Measurements from ENCODE around the gene CDKN1A. TPM values are rescaled to one million over a fixed set of nuclear protein-coding genes. Genes with fewer than 3 reads are reported as not detected.

Gene CDKN1A
- total RNA-seq, 4 donors from 2014 or later, result 86.8 to 209 (median 131) TPM

DNA sequence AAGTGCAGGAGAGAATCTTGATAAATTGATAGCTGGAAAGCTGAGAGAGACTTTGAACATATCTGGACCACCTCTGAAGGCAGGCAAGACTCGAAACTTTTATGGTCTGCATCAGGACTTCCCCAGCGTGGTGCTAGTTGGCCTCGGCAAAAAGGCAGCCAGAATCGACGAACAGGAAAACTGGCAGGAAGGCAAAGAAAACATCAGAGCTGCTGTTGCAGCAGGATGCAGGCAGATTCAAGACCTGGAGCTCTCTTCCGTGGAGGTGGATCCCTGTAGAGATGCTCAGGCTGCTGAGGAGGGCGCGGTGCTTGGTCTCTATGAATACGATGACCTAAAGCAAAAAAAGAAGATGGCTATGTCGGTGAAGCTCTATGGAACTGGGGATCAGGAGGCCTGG lies 4.6 kb upstream of the CDKN1A start:
- intact Hi-C loops (cut with DNase I), result loop anchor here (10.0 kb wide), 1 partner anchor 239 kb away; no protein-coding TSS in a partner anchor
- no peak for DNase-seq
- Histone ChIP-seq H3K4me3 (no peak overlapping the region), H3K27me3 (no peaks in the 10 kb centered on the region), H3K27ac (no peak overlapping the region), H3K36me3 (no peaks in the 10 kb centered on the region), H3K9me3 (no peaks in the 10 kb centered on the region), H3K4me1 (peaks cover 24 to 28% (median 26%) of the 10 kb centered on the region in 3 donors)
- 70 to 74% methylated on average over 7 to 10 of the region's 10 CpGs for WGBS, 2 donors
- no peak for TF ChIP-seq CTCF (IDR thresholded peaks at IDR 0.05)
- TF ChIP-seq POLR2A (IDR thresholded peaks at IDR 0.05), result no peak

GRCh38 chr6:36674942-36675341 lies 3.6 kb upstream of the CDKN1A start:
- Histone ChIP-seq H3K36me3 (no peaks in the 10 kb centered on the region), H3K27ac (no peak overlapping the region), H3K4me3 (no peak overlapping the region), H3K4me1 (peaks cover 24 to 30% (median 26%) of the 10 kb centered on the region in 3 donors), H3K27me3 (no peaks in the 10 kb centered on the region), H3K9me3 (no peaks in the 10 kb centered on the region)
- DNase-seq, result no peak
- intact Hi-C loops (cut with DNase I), result loop anchor here (10.0 kb wide), 1 partner anchor 240 kb away; no protein-coding TSS in a partner anchor
- 61 to 62% methylated on average over 5 to 7 of the region's 7 CpGs for WGBS, 2 donors
- TF ChIP-seq POLR2A (IDR thresholded peaks at IDR 0.05) (no peak), CTCF (IDR thresholded peaks at IDR 0.05) (no peak)

DNA sequence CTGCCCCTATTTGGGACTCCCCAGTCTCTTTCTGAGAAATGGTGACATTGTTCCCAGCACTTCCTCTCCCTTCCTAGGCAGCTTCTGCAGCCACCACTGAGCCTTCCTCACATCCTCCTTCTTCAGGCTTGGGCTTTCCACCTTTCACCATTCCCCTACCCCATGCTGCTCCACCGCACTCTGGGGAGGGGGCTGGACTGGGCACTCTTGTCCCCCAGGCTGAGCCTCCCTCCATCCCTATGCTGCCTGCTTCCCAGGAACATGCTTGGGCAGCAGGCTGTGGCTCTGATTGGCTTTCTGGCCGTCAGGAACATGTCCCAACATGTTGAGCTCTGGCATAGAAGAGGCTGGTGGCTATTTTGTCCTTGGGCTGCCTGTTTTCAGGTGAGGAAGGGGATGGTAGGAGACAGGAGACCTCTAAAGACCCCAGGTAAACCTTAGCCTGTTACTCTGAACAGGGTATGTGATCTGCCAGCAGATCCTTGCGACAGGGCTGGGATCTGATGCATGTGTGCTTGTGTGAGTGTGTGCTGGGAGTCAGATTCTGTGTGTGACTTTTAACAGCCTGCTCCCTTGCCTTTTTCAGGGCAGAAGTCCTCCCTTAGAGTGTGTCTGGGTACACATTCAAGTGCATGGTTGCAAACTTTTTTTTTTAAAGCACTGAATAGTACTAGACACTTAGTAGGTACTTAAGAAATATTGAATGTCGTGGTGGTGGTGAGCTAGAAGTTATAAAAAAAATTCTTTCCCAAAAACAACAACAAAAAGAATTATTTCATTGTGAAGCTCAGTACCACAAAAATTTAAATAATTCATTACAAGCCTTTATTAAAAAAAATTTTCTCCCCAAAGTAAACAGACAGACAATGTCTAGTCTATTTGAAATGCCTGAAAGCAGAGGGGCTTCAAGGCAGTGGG lies 2.1 kb upstream of the CDKN1A start:
- H3K36me3 ChIP-seq, result no peaks in the 10 kb centered on the region
- H3K27ac ChIP-seq, result peak overlapping the region; percentile 94 to 99 (median 98)
- WGBS, 2 donors, result 33 to 48% methylated on average over 3 of the region's 4 CpGs
- peaks cover 26 to 40% (median 29%) of the 10 kb centered on the region in 3 donors for H3K4me1 ChIP-seq
- no peak for TF ChIP-seq CTCF (IDR thresholded peaks at IDR 0.05)
- no peak for TF ChIP-seq POLR2A (IDR thresholded peaks at IDR 0.05)
- intact Hi-C loops (cut with DNase I), result loop anchor here (10.0 kb wide), 1 partner anchor 242 kb away; no protein-coding TSS in a partner anchor
- H3K9me3 ChIP-seq, result no peaks in the 10 kb centered on the region
- H3K27me3 ChIP-seq, result no peaks in the 10 kb centered on the region
- H3K4me3 ChIP-seq, result no peak overlapping the region
- no peak for DNase-seq

DNA sequence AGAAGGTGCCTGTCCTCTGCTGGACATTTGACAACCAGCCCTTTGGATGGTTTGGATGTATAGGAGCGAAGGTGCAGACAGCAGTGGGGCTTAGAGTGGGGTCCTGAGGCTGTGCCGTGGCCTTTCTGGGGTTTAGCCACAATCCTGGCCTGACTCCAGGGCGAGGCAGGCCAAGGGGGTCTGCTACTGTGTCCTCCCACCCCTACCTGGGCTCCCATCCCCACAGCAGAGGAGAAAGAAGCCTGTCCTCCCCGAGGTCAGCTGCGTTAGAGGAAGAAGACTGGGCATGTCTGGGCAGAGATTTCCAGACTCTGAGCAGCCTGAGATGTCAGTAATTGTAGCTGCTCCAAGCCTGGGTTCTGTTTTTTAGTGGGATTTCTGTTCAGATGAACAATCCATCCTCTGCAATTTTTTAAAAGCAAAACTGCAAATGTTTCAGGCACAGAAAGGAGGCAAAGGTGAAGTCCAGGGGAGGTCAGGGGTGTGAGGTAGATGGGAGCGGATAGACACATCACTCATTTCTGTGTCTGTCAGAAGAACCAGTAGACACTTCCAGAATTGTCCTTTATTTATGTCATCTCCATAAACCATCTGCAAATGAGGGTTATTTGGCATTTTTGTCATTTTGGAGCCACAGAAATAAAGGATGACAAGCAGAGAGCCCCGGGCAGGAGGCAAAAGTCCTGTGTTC lies 1.3 kb upstream of the CDKN1A start:
- WGBS, 2 donors, result 44 to 45% methylated on average over 5 to 7 of the region's 7 CpGs
- Histone ChIP-seq H3K9me3 (no peaks in the 10 kb centered on the region), H3K27ac (peak overlapping the region; percentile 94 to 99 (median 98)), H3K4me3 (peak overlapping the region in 1 of 4 donors; percentile 90), H3K27me3 (no peaks in the 10 kb centered on the region), H3K36me3 (no peaks in the 10 kb centered on the region), H3K4me1 (peaks cover 33 to 48% (median 37%) of the 10 kb centered on the region in 3 donors)
- DNase-seq, result no peak
- no peak for TF ChIP-seq POLR2A (IDR thresholded peaks at IDR 0.05)
- TF ChIP-seq CTCF (IDR thresholded peaks at IDR 0.05), result no peak
- intact Hi-C loops (cut with DNase I), result loop anchor here (10.0 kb wide), 1 partner anchor 242 kb away; no protein-coding TSS in a partner anchor
